ENCODE measurements around the gene MYO6.

Gene MYO6

DNA sequence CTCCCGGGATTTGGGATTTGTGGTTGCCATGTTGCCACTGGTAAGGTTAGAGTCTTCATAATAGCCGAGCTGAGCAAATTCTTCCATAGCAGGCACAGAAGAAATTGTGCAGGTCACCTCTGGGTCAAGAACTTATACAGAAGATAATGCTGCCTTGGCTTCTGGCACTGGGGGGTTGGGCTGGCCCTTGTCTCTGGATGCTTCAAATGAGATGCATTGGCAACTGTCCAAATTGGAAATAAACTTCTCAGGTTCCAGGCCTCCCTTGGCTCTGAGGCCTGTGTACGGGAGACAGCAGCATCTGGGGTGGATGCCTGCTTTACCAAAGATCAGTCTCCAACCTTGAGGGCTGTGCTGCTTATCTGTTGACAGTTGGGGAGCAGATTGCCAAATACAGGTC is 26.2 kb downstream of the MYO6 start:
- TF ChIP-seq NFIC (IDR thresholded peaks at IDR 0.05): peak; percentile 22; the same call in 1 of the 2 replicates
- TF ChIP-seq FOXM1 (IDR thresholded peaks at IDR 0.05; ENCODE audit: borderline replicate concordance, low read depth): no peak

DNA sequence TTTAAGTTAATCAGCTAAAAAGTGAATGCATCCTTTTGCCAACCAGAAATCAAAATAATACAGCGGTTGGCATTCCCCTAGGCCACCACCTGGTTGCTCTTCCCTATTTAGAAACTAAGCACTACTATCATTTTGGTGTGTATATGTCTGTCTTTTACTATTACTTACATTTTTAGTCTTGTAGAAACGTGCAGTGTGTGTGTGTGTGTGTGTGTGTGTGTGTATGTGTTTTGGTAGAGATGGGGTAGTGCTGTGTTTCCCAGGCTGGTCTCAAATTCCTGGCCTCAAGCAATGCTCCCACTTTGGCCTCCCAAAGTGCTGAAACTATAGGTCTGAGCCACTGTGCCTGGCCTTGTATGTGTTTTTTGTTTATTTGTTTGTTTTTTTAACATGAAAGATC is 27.4 kb downstream of the MYO6 start:
- TF ChIP-seq YY1 (IDR thresholded peaks at IDR 0.05; ENCODE audit: low read depth): no peak

DNA sequence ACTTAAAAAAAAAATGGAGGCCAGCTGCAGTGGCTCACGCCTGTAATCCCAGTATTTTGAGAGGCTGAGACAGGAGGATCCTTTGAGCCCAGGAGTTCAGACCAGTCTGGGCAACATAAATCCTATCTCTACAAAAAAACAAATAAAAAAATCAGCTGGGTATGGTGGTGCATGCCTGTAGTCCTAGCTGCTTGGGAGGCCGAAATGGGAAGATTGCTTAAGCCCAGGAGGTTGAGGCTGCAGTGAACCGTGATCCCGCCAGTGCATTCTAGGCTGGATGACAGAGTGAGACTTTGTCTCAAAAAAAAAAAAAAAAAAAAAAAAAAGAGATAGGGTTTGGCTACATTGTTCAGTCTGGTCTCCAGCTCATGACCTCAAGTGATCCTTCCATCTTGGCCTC is 29.7 kb downstream of the MYO6 start:
- no peak for TF ChIP-seq TEAD4 (IDR thresholded peaks at IDR 0.05)

DNA sequence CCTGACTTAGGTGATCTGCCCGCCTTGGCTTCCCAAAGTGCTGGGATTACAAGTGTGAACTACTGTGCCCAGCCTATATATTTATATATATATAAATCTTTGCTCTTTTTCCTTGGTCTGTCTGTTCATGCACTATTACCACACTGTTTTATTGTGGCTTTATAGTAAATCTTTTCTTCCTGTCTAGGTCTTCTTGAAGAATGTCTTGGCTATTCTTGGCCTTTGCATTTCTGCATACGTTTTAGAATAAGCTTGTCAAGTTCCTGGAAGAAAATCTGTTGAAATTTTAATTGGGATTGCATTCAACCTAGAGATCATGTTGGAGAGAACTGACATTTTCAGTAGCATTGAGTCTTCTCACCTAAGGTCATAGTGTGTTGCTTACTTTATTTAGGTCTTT is 37.1 kb downstream of the MYO6 start:
- TF ChIP-seq, protein P1, sequence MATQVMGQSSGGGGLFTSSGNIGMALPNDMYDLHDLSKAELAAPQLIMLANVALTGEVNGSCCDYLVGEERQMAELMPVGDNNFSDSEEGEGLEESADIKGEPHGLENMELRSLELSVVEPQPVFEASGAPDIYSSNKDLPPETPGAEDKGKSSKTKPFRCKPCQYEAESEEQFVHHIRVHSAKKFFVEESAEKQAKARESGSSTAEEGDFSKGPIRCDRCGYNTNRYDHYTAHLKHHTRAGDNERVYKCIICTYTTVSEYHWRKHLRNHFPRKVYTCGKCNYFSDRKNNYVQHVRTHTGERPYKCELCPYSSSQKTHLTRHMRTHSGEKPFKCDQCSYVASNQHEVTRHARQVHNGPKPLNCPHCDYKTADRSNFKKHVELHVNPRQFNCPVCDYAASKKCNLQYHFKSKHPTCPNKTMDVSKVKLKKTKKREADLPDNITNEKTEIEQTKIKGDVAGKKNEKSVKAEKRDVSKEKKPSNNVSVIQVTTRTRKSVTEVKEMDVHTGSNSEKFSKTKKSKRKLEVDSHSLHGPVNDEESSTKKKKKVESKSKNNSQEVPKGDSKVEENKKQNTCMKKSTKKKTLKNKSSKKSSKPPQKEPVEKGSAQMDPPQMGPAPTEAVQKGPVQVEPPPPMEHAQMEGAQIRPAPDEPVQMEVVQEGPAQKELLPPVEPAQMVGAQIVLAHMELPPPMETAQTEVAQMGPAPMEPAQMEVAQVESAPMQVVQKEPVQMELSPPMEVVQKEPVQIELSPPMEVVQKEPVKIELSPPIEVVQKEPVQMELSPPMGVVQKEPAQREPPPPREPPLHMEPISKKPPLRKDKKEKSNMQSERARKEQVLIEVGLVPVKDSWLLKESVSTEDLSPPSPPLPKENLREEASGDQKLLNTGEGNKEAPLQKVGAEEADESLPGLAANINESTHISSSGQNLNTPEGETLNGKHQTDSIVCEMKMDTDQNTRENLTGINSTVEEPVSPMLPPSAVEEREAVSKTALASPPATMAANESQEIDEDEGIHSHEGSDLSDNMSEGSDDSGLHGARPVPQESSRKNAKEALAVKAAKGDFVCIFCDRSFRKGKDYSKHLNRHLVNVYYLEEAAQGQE (IDR thresholded peaks at IDR 0.05; ENCODE audit: low read depth): no peak
- no peak for TF ChIP-seq EGR1 (IDR thresholded peaks at IDR 0.05)
- TF ChIP-seq RAD21 (IDR thresholded peaks at IDR 0.05; ENCODE audit: low read depth): no peak
- TF ChIP-seq, protein P2, sequence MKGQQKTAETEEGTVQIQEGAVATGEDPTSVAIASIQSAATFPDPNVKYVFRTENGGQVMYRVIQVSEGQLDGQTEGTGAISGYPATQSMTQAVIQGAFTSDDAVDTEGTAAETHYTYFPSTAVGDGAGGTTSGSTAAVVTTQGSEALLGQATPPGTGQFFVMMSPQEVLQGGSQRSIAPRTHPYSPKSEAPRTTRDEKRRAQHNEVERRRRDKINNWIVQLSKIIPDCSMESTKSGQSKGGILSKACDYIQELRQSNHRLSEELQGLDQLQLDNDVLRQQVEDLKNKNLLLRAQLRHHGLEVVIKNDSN (IDR thresholded peaks at IDR 0.05): no peak
- no peak for TF ChIP-seq TEAD4 (IDR thresholded peaks at IDR 0.05)
- no peak for TF ChIP-seq TAF1 (IDR thresholded peaks at IDR 0.05; ENCODE audit: low read depth)
- TF ChIP-seq, protein P3, sequence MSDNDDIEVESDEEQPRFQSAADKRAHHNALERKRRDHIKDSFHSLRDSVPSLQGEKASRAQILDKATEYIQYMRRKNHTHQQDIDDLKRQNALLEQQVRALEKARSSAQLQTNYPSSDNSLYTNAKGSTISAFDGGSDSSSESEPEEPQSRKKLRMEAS (IDR thresholded peaks at IDR 0.05): no peak
- no peak for TF ChIP-seq FOXM1 (IDR thresholded peaks at IDR 0.05; ENCODE audit: borderline replicate concordance, low read depth)
- TF ChIP-seq ZBTB7A (IDR thresholded peaks at IDR 0.05; ENCODE audit: low read depth): no peak
- no peak for TF ChIP-seq CREB1 (IDR thresholded peaks at IDR 0.05; ENCODE audit: low read depth)
- no peak for TF ChIP-seq NFIC (IDR thresholded peaks at IDR 0.05)

DNA sequence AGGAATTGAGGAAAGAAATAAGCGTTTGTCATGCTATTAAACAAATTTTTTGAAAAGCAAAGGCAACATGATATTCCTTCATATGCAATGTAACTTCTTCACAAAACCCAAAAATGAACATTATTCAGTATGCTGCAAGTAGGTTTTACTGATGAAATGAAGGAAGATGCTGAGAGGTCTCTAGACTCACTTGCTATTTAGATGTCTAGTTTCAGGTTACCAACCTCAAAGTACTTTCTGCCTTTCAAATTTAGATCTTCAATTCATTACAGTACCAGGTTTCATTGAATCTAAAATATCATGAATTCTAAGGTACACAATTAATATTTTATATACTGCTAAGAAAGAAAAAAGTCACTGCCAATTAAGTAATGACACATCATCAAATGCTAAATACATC is 39.9 kb downstream of the MYO6 start:
- TF ChIP-seq, protein P1 (IDR thresholded peaks at IDR 0.05; ENCODE audit: low read depth): no peak
- TF ChIP-seq ZBTB7A (IDR thresholded peaks at IDR 0.05; ENCODE audit: low read depth) (no peak), EP300 (IDR thresholded peaks at IDR 0.05; ENCODE audit: borderline replicate concordance) (no peak), CREB1 (IDR thresholded peaks at IDR 0.05; ENCODE audit: low read depth) (no peak), TAF1 (IDR thresholded peaks at IDR 0.05; ENCODE audit: low read depth) (no peak), YY1 (IDR thresholded peaks at IDR 0.05; ENCODE audit: low read depth) (no peak), TCF12 (IDR thresholded peaks at IDR 0.05; ENCODE audit: low read depth) (no peak), RAD21 (IDR thresholded peaks at IDR 0.05; ENCODE audit: low read depth) (no peak), TEAD4 (IDR thresholded peaks at IDR 0.05) (no peak), NFIC (IDR thresholded peaks at IDR 0.05) (no peak), CEBPB (IDR thresholded peaks at IDR 0.05) (no peak), FOXM1 (IDR thresholded peaks at IDR 0.05; ENCODE audit: borderline replicate concordance, low read depth) (no peak)
- TF ChIP-seq, protein P3 (IDR thresholded peaks at IDR 0.05): no peak

DNA sequence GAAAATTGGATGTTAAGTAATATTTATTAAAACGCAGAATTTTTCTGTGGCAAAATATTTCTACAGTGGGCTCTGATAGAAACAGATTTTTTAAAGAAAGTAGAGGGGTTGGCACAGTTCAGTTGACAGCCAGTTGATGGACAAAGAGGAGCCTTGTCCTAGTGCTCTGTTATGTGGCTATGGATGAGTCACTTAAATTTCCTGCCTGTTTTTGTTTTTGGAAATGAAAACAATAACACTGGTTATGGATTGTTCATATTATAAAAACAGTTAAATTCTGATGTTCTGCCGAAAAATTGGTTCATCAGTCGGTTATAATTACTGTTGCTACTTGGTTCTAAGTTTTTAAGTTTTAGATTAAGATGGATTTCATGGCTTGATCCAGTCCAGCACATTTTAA is 42.8 kb downstream of the MYO6 start:
- TF ChIP-seq CREB1 (IDR thresholded peaks at IDR 0.05; ENCODE audit: low read depth) (no peak), CEBPB (IDR thresholded peaks at IDR 0.05) (no peak), FOXM1 (IDR thresholded peaks at IDR 0.05; ENCODE audit: borderline replicate concordance, low read depth) (no peak), TAF1 (IDR thresholded peaks at IDR 0.05; ENCODE audit: low read depth) (no peak), EP300 (IDR thresholded peaks at IDR 0.05; ENCODE audit: borderline replicate concordance) (no peak), EGR1 (IDR thresholded peaks at IDR 0.05) (no peak), NFIC (IDR thresholded peaks at IDR 0.05) (no peak), ZBTB7A (IDR thresholded peaks at IDR 0.05; ENCODE audit: low read depth) (no peak), TCF12 (IDR thresholded peaks at IDR 0.05; ENCODE audit: low read depth) (no peak)
- TF ChIP-seq, protein P3 (IDR thresholded peaks at IDR 0.05): no peak

DNA sequence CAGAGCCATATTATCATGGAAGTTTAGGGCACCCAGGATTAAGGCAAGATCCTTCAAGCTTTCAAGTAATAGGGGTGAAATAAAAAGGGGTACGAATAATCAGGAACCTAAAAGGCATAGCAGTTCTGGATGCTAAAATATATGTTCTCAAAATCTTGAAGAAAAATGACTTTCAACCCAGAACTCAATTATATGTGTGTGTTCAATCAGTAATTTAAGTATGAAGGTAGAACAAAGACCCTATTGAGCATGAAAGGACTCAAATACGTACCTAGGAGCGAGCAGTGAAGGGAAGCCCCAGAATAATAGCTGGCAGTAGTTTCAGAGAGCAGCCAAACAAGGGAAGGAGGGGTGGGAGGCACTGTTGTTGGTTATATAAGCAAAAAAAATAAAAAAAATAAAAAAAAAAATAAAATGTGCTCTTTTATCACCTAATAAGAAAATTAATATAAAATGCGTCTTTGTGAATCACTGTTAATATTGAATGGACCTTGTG is 45.4 kb downstream of the MYO6 start:
- no peak for TF ChIP-seq RAD21 (IDR thresholded peaks at IDR 0.05; ENCODE audit: low read depth)
- no peak for TF ChIP-seq EGR1 (IDR thresholded peaks at IDR 0.05)
- TF ChIP-seq TAF1 (IDR thresholded peaks at IDR 0.05; ENCODE audit: low read depth): no peak
- TF ChIP-seq, protein P1 (IDR thresholded peaks at IDR 0.05; ENCODE audit: low read depth): no peak
- no peak for TF ChIP-seq YY1 (IDR thresholded peaks at IDR 0.05; ENCODE audit: low read depth)
- TF ChIP-seq EP300 (IDR thresholded peaks at IDR 0.05; ENCODE audit: borderline replicate concordance): no peak

Data from Ishikawa (cell line).